Endothelial cell of umbilical vein (primary cell): ENCODE results near the gene RBM25. TPM values are rescaled to one million over a fixed set of nuclear protein-coding genes. Genes with fewer than 3 reads are reported as not detected.

Experiments used
- BruUV-seq: library from RNA; stranded (reverse); fragments of 400-500 nt; replicated peaks from 2 replicates; lab custom pipeline; 2021; lab: Mats Ljungman, UMichigan
- CTCF ChIA-PET: fragments of 300-600, 350-600 bp; sonication (Branson Sonifier 250); formaldehyde crosslinking; loops from one replicate; lab custom pipeline; 2021; ENCODE audit warnings: antibody characterized with exemption, inconsistent platforms; lab: Charles Lee
- POLR2A ChIA-PET: fragments of 300-600, 350-600 bp; sonication (Branson Sonifier 250); formaldehyde crosslinking; loops from one replicate; lab custom pipeline; 2021; ENCODE audit warnings: antibody characterized with exemption, inconsistent platforms; lab: Charles Lee
- DNase-seq: peaks from one replicate; pipeline ENCODE4 v3.0.0-alpha.2; 2011; ENCODE audit warnings: low read depth, low spot score
- FAIRE-seq: peaks from 2 replicates; lab custom pipeline; 2011; peaks lifted over from hg19 to GRCh38; lab: Jason Lieb, UNC
- H2AFZ ChIP-seq: 2 replicates; pipeline ENCODE4 v1.6.0; 2012; ENCODE audit warnings: low read depth, low read length, control low read depth, inconsistent platforms
- H3K27ac ChIP-seq: 2 replicates; pipeline ENCODE4 v1.5.1; 2011; ENCODE audit warnings: low read depth, mild to moderate bottlenecking, control low read depth, low read length, moderate library complexity; ENCODE audit not compliant: insufficient read depth
- H3K27me3 ChIP-seq, 2 experiments: 2 replicates each; pipeline versions ENCODE4 v1.6.0 to v1.6.1; 2011; ENCODE audit warnings: low read length in 2 of 2, mixed read lengths in 1 of 2; ENCODE audit not compliant: control insufficient read depth in 2 of 2, insufficient read depth in 2 of 2
- H3K36me3 ChIP-seq, 2 experiments: 2 replicates in 1 of 2; 3 replicates in 1 of 2; pipeline ENCODE4 v1.5.1; 2011; ENCODE audit warnings: low read length in 2 of 2, mild to moderate bottlenecking in 1 of 2, moderate library complexity in 1 of 2; ENCODE audit not compliant: control insufficient read depth in 2 of 2, insufficient read depth in 2 of 2; ENCODE audit errors: extremely low read depth in 1 of 2
- H3K4me1 ChIP-seq: 3 replicates; pipeline ENCODE4 v1.5.1; 2011; ENCODE audit warnings: mild to moderate bottlenecking, low read length; ENCODE audit not compliant: control insufficient read depth, insufficient read depth; ENCODE audit errors: extremely low read depth
- H3K4me2 ChIP-seq: 2 replicates; pipeline ENCODE4 v1.6.1; 2011; ENCODE audit warnings: low read length, control low read depth, mixed read lengths; ENCODE audit not compliant: insufficient read depth
- H3K4me3 ChIP-seq, 3 experiments: fragments of 200-600 bp in 1 of 3; sonication (generic), shearing (Covaris generic) in 1 of 3; replicated peaks in 1 of 3; 2 replicates each; pipeline ENCODE4 v1.5.1; 2011 to 2016; ENCODE audit warnings: control low read depth in 3 of 3, low read length in 3 of 3, mild to moderate bottlenecking in 2 of 3, inconsistent platforms in 1 of 3, low read depth in 1 of 3, moderate library complexity in 1 of 3; ENCODE audit not compliant: insufficient read depth in 1 of 3
- H3K79me2 ChIP-seq: 2 replicates; pipeline ENCODE4 v1.6.0; 2012; ENCODE audit warnings: low read length, inconsistent platforms; ENCODE audit not compliant: control insufficient read depth, insufficient read depth
- H3K9ac ChIP-seq: replicated peaks from 2 replicates; pipeline ENCODE3; 2011; ENCODE audit warnings: low read length, control low read depth; ENCODE audit not compliant: insufficient read depth; ENCODE audit errors: extremely low read depth
- H3K9me1 ChIP-seq: replicated peaks from 3 replicates; pipeline ENCODE4 v1.6.0; 2011; ENCODE audit warnings: mild to moderate bottlenecking, low read length; ENCODE audit not compliant: control insufficient read depth, insufficient read depth; ENCODE audit errors: extremely low read depth
- H3K9me3 ChIP-seq: replicated peaks from 2 replicates; pipeline ENCODE4 v1.5.1; 2012; ENCODE audit warnings: low read length, inconsistent platforms; ENCODE audit not compliant: control insufficient read depth, insufficient read depth
- H4K20me1 ChIP-seq: replicated peaks from 2 replicates; pipeline ENCODE3; 2011; ENCODE audit warnings: mild to moderate bottlenecking, low read length; ENCODE audit not compliant: control insufficient read depth, insufficient read depth; ENCODE audit errors: extremely low read depth
- CTCF ChIP-seq, 2 donors: IDR thresholded peaks; 1 replicate in 1 of 2; 2 replicates in 1 of 2; pipeline ENCODE4 v1.5.1; 2011; ENCODE audit warnings: low read length in 2 of 2, mild to moderate bottlenecking in 2 of 2, moderate library complexity in 2 of 2, control low read depth in 1 of 2, inconsistent platforms in 1 of 2, low read depth in 1 of 2; ENCODE audit not compliant: insufficient read depth in 1 of 2; ENCODE audit errors: extremely low read depth in 1 of 2
- EZH2 ChIP-seq: IDR thresholded peaks from 2 replicates; pipeline ENCODE4 v1.6.1; 2012; ENCODE audit warnings: borderline replicate concordance, low read depth, mild to moderate bottlenecking, moderate library complexity, low read length, inconsistent platforms; ENCODE audit not compliant: severe bottlenecking
- FOS ChIP-seq: IDR thresholded peaks from 2 replicates; pipeline ENCODE4 v1.6.1; 2011; ENCODE audit warnings: mild to moderate bottlenecking, low read length, moderate library complexity, borderline replicate concordance; ENCODE audit not compliant: insufficient read depth
- GATA2 ChIP-seq: IDR thresholded peaks from 2 replicates; pipeline ENCODE4 v1.7.0; 2011; ENCODE audit warnings: low read depth, mild to moderate bottlenecking, moderate library complexity, mixed read lengths, low read length; ENCODE audit not compliant: insufficient read length, insufficient read depth
- JUN ChIP-seq: IDR thresholded peaks from 2 replicates; pipeline ENCODE4 v1.6.1; 2011; ENCODE audit warnings: borderline replicate concordance, low read depth; ENCODE audit not compliant: insufficient read length, insufficient read depth
- MAX ChIP-seq: IDR thresholded peaks from 2 replicates; pipeline ENCODE4 v1.6.1; 2011; ENCODE audit not compliant: insufficient read depth, insufficient read length
- MYC ChIP-seq: IDR thresholded peaks from one replicate; pipeline ENCODE4 v1.6.1; 2011; ENCODE audit warnings: mild to moderate bottlenecking, low read depth, low read length
- POLR2A ChIP-seq: IDR thresholded peaks from 2 replicates; pipeline ENCODE4 v1.6.1; 2012; ENCODE audit warnings: low read depth, mild to moderate bottlenecking, control low read depth, low read length
- POLR2AphosphoS5 ChIP-seq: IDR thresholded peaks from 2 replicates; pipeline ENCODE4 v1.6.1; 2012; ENCODE audit warnings: low read depth, mild to moderate bottlenecking, control low read depth, low read length, moderate library complexity; ENCODE audit not compliant: insufficient read depth
- dilution Hi-C: fragments of 300-500 bp; cut with MboI; formaldehyde crosslinking; loops from one replicate; pipeline ENCODE4 v1.15.0; 2019; ENCODE audit warnings: low sequenced_read_pairs; ENCODE audit not compliant: extremely low pct_ligation_motif_present
- intact Hi-C: fragments of 100-400 bp; cut with micrococcal nuclease; formaldehyde crosslinking; loops from one replicate; pipeline ENCODE4 v1.10.0; 2022
- polyA plus RNA-seq, 4 experiments: library from polyadenylated mRNA; depleted of rRNA in 3 of 4; stranded (reverse) in 3 of 4; unstranded in 1 of 4; fragments of >200 nt; gene quantifications; 2 replicates each; pipeline versions ENCODE4 v1.2.1 to v1.2.3, GENCODE V29; 2011 to 2012; ENCODE audit warnings: missing spikeins in 1 of 4
- total RNA-seq: library from RNA; stranded (reverse); gene quantifications from 2 replicates; pipeline ENCODE4 v1.2.3, GENCODE V29; 2021

The RBM25 gene
- total and polyA plus RNA-seq, 2 donors (not counting 3 experiments of a cell fraction or from before 2014, with no cell fraction given): 20.6 to 86.1 TPM

- Histone ChIP-seq H3K9me3 (no peaks in the 10 kb centered on the region), H4K20me1 (no peaks in the 10 kb centered on the region), H3K4me3 (no peak overlapping the region), H3K27me3 (no peaks in the 10 kb centered on the region), H3K79me2 (no peaks in the 10 kb centered on the region), H3K4me2 (no peak overlapping the region), H3K36me3 (peaks cover 7 to 9% of the 10 kb centered on the region in 2 experiments), H3K9ac (no peak overlapping the region), H3K4me1 (no peaks in the 10 kb centered on the region), H2AFZ (no peak overlapping the region), H3K27ac (no peak overlapping the region), H3K9me1 (peaks cover 2% of the 10 kb centered on the region)
- TF ChIP-seq FOS: no peak
- no peak for TF ChIP-seq MYC
- no peak for TF ChIP-seq GATA2
- no peak for TF ChIP-seq EZH2
- TF ChIP-seq POLR2AphosphoS5: no peak
- TF ChIP-seq CTCF (IDR thresholded peaks at IDR 0.05; ENCODE audit: extremely low read depth in 1 of 2, insufficient read depth in 1 of 2, low read depth in 1 of 2, low read length in 2 of 2): no peak
- TF ChIP-seq JUN: no peak
- no peak for TF ChIP-seq POLR2A
- TF ChIP-seq MAX: no peak
- dilution Hi-C loops: no loop called here
- BruUV-seq: no TSS peak
- FAIRE-seq: no peak
- intact Hi-C loops: no loop called here
- ChIA-PET CTCF (no interaction called here), POLR2A (no interaction called here)
- no peak for DNase-seq
Measured at GRCh38 chr14:73125746-73126145, 67.4 kb downstream of the RBM25 start.
